ENCODE data around the gene VSTM1.
A peak's percentile ranks its signal among the peaks of the same experiment; 100 is the strongest.

VSTM1 gene

DNA sequence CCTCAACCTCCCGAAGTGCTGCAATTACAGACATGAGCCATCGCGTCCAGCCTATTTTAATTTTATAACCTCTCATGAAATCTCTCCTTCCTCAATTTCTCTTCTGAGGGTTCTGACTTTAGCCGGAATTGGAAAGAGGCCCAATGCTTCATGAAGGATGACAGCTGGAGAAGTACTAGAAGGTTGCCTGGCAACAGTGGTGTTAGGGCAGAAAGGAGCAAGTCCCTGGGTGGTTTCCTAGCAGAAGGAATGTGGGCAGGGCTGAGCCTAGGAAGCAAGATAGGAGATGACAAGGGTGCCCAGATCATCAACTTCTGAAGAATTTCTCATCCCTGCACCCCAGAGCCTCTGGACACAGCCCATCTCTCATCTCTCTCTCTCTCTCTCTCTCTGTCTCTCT is 46.4 kb downstream of the VSTM1 start:
- no peak overlapping the region for H3K4me3 ChIP-seq (ENCODE audit: low read depth, low read length)
- DNase-seq (ENCODE audit: low read depth): no peak

DNA sequence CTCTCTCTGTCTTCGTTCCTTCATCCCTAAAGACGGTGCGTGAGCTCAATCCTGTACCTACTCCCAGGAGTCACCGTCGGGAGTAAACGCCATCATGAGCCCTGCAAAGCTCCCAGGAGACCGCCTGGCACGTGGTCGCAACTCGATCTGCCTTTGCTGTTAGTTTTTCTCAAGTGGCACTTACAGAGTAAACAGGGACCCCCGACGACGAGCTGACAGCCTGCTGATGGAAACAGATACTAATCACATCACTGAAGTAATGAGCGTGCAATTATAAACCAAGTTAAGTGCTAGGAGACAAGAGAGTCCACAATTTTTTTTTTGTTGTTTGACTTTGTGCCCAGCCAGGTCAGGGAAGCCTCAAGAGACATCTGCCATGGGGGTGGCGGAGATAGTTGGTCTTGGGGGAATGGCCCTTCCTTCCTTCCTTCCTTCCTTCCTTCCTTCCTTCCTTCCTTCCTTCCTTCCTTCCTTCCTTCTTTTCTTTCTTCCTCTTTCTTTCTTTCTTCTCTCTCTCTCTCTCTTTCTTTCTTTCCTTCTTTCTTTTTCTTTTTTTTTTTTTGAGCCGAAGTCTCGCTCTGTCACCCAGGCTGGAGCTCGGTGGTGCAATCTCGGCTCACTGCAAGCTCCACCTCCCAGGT is 48.7 kb downstream of the VSTM1 start:
- H3K4me3 ChIP-seq (ENCODE audit: low read depth, low read length): no peak overlapping the region
- DNase-seq (ENCODE audit: low read depth): no peak

DNA sequence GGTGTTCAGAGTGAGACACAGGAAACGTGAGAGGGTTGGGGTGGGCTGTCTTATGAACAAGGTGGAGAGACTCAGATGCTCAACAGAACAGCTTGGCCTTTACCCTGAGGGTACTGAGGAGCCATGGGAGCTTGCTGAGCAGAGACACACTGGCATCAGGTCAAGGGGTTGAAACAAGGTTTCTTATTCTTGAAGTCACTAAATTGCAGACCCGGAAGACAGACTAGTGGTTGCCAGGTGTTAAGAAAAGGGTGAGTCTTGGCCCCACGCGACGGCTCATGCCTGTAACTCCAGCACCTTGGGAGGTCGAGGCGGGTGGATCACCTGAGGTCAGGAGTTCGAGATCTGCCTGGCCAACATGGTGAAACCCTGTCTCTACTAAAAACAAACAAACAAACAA is 49.8 kb downstream of the VSTM1 start:
- H3K4me3 ChIP-seq (ENCODE audit: low read depth, low read length): no peak overlapping the region
- no peak for DNase-seq (ENCODE audit: low read depth)

DNA sequence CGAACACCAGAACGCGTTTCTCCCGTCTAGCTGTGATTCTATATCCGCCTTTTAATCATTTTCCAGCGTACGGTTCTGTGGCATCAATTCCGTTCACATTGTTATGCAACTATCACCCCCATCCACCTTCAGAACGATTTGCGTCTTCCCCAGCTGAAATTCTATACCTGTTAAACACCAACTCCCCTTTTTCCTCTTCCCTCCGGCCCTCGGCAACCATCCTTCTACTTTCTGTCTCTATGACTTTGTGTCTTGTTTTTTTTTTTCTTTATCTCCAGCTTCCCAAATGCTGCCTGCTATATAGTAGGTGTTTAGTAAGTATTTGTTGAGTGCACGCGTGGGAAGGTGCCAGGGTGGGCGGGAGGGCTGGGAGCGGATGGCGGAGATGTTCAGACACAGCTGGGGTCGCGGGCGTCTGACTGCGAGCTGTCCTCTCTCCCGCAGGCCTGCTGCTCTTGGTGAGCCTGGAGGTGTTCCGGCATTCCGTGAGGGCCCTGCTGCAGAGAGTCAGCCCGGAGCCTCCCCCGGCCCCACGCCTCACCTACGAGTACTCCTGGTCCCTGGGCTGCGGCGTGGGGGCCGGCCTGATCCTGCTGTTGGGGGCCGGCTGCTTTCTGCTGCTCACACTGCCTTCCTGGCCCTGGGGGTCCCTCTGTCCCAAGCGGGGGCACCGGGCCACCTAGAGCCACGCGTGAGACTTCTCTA is 52.0 kb downstream of the VSTM1 start:
- DNase-seq (ENCODE audit: low read depth): no peak
- H3K4me3 ChIP-seq (ENCODE audit: low read depth, low read length): no peak overlapping the region

DNA sequence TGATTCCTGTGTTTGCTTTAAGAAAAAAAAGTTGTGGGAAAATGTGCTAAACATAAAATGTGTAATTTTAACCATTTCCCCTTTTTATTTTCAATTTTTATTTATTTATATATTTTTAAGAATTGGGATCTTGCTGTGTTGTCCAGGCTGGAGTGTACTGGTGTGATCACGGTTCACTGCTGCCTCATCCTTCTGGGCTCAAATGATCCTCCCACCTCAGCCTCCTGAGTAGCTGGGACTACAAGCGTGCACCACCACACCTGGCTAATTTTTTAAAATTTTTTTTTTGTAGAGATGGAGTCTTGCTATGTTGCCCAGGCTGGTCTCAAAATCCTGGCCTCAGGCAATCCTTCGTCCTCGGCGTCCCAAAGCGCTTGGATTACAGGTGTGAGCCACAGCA is 53.2 kb downstream of the VSTM1 start:
- no peak overlapping the region for H3K4me3 ChIP-seq (ENCODE audit: low read depth, low read length)
- DNase-seq (ENCODE audit: low read depth): no peak

DNA sequence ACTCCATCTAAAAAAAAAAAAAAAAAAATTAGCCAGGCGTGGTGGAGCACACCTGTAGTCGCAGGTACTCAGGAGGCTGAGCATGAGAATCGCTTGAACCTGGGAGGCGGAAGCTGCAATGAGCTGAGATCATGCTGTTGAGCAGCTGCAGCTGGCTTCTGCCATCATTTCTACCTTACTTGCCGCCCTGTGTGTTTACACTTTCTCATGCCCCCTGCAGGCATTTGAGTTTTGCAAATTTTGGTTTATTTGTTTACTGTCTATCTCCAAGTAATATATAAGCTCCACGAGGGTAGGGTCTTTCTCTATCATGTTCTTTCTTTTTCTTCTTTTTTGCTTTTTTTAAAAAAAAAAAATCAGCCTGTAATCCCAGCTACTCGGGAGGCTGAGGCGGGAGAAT is 54.3 kb downstream of the VSTM1 start:
- H3K4me3 ChIP-seq (ENCODE audit: low read depth, low read length): no peak overlapping the region
- no peak for DNase-seq (ENCODE audit: low read depth)

DNA sequence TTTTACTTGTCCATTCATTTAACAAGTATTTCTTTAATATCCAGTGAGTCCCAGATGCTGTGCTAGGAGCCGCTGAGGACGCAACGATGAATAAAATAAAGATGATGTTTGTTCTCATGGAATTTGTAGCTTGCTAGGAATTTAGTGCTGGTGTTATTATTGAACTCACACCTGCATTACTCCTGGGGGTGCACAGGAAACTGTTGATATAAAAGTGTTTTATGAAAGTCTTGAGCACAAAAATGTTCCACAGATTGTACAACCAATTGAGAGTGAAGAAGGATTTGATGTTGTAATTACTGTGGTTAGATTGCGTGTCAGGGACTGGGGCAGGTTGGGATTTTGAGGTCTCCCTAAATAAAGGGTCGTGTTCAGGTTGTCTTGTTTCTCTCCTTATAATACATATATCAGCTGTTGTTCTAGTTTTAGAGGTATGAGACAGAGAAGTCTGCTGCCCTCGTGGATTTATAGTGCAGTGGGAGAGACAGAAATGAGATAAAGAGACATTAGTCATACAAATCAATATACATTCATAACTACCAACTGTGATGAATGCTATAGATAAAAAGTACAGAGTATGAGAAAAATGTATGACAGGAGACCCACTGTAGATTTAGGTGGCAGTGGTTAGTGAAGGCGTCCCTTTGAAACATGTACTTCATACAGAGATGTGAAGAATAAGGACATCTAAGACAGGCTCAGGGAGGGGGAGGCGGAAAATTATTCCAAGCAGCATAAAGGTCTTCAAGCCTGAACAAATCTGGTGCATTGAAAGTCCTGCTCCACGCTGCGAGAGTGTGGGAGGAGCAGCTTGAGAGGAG is 61.0 kb downstream of the VSTM1 start:
- DNase-seq (ENCODE audit: low read depth): no peak
- H3K4me3 ChIP-seq (ENCODE audit: low read depth, low read length): no peak overlapping the region

DNA sequence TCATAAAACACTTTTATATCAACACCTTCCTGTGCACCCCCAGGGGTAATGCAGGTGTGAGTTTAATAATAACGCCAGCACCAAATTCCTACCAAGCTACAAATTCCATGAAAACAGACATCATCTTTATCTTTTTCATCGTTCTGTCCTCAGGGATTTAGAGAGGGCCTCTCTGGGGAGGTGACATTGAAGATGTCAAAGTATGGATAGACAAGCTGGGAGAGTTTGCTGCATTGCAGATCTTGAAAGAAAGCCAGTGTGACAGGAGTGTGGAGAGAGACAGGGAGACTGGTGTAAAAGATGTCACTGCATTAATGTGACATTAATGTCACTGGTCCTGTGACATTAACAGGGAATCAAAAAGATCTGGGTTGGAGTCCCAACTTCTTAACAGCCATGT is 62.2 kb downstream of the VSTM1 start:
- DNase-seq (ENCODE audit: low read depth): no peak

DNA sequence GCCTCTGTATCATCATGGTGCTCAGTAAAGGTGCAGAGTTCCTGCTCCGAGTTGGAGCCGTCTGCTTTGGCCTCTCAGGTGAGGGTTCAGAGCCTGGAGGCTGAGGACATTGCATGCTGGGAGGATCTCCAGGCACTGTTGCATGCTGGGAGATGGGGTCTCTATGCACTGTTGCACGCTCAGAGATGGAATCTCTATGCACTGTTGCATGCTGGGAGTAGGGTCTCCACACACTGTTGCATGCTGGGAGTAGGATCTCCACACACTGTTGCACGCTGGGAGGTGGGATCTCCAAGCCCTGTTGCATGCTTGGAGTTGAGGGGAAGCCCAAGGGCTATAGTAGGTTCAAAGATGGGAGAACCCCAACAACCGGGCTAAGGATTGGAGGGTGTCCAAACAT is 64.0 kb downstream of the VSTM1 start:
- no peak for DNase-seq (ENCODE audit: low read depth)
- no peak overlapping the region for H3K4me3 ChIP-seq (ENCODE audit: low read depth, low read length)

More for the DNA sequence above, 62.2 kb downstream of the VSTM1 start:
- H3K4me3 ChIP-seq (ENCODE audit: low read depth, low read length): no peak overlapping the region

DNA sequence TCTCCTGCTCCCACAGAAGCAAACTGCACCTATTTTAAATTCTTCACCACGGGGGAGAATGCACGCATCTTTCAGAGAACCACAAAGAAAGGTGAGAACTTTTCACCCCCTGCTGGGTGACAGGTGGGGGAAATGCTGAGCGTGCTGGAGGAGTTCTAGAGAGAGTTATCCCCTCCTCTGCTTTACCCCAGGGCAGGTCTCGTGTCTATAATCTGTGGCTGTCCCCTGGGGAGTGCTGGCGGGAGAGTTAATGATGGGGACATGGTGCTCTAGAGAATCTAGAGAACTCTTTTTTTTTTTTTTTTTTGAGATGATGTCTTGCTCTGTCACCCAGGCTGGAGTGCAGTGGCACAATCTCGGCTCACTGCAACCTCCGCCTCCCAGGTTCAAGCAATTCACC is 65.5 kb downstream of the VSTM1 start:
- no peak for DNase-seq (ENCODE audit: low read depth)
- no peak overlapping the region for H3K4me3 ChIP-seq (ENCODE audit: low read depth, low read length)

DNA sequence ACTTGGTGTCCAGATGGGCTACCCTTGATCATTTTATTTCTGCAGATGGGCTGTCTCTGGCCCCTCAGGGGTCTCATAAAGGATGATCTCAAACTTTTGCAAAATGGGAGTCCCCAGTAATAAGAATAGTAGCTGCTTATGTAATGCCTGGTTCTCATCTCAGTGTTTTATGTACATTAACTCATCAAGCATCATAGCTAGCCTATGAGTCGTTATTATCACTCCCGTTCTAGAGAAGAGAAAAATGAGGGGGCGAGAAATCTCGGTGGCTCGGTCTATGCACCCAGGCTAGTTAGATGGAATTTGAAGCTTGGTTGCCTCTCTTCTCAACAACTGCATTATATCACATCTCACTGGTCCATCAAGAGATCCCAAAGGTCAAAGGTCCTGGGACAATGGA is 68.9 kb downstream of the VSTM1 start:
- no peak for DNase-seq (ENCODE audit: low read depth)
- H3K4me3 ChIP-seq (ENCODE audit: low read depth, low read length): no peak overlapping the region

DNA sequence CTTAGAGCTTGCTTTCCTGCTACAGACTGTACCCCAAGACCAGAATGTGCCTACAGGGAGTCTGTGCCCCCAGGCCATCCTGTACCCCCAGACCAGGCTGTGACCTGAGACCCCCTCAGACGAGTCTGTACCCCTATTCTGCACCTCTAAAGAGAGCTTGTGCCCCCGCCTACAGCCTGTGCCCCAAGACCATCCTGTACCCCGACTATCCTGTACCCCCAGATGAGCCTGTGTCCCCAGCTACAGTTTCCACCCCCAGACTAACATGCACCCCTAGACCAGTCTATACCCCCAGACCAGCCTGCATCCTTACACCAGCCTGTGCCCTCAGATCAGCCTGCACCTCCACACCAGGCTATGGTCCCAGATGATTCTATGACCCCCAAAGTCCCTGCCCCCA is 70.2 kb downstream of the VSTM1 start:
- no peak for DNase-seq (ENCODE audit: low read depth)
- H3K4me3 ChIP-seq (ENCODE audit: low read depth, low read length): no peak overlapping the region

DNA sequence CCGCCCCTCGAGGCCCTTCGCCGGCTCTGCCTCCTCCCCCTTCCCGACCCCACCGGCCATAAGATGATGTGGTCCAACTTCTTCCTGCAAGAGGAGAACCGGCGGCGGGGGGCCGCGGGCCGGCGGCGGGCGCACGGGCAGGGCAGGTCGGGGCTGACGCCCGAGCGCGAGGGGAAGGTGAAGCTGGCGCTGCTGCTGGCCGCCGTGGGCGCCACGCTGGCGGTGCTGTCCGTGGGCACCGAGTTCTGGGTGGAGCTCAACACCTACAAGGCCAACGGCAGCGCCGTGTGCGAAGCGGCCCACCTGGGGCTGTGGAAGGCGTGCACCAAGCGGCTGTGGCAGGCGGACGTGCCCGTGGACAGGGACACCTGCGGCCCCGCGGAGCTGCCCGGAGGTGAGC is 70.9 kb downstream of the VSTM1 start:
- H3K4me3 ChIP-seq (ENCODE audit: low read depth, low read length): no peak overlapping the region
- no peak for DNase-seq (ENCODE audit: low read depth)

DNA sequence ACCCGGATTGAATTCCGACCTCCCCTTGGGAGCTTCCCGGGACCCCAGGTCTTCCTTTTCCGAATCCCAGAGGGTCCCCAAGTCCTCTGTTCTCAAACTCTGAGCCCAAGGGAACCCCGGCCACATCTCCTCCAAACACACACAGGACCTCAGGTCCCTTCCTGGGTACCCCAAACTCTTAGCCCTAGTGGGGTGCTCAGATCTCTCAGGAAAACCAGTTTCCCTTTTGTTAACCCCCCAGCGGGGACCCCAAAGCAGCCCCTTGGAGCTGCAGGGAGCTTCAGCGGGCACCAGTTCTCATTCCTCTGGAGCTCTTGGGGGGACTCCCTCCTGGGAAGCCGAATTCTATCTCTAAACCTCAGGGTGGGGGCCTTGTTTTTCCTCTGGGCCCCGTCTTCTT is 71.5 kb downstream of the VSTM1 start:
- no peak for DNase-seq (ENCODE audit: low read depth)
- no peak overlapping the region for H3K4me3 ChIP-seq (ENCODE audit: low read depth, low read length)

DNA sequence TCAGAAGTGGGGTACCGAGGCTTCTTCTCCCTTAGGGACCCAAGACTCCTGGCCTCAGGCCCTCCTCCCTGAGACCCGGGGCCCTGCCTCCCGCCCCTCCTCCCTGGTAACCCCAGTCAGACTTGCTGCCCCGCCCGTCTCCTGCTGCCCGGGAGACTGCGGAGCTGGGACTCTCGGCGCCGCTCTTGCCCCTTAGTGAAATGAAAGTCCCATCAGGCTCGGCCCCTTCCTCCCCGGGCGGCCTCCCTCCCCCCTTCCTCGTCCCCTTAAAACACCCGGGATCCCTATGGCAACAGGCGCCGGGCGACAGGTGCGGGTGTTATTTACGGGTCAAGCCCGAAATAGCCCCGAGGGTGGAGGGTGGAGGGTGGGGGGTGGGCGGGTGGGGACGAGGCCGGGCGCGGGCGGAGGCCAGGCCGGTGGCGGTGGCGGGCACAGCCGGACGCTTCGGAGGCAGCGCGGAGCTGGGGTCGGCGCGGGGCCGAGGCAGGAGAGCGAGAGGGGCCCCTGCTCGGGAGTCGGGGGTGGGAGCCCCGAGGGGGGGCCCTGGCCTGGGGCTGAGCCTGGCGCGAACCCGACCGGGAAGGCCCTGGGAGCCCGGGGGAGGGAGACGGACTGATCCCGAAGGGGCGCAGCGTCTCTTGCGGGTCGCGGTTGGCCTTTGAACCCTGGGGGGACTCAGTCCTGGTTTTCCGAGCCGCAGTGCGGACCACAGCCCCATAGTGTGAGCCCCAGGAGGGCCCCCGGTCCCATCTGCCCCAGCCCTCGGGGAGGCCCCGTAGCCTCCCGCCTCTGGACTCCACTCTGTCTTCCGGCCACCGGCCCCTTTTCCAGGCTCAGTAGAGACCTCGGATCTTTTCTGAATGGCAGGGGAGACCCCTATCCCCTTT is 72.2 kb downstream of the VSTM1 start, which contains the start of gene CACNG6:
Gene CACNG6, plus strand, starts transcription at position 414 of the 890 bp plus-strand sequence. CDS start 1,241 bp downstream, outside the sequence.
- no peak for DNase-seq (ENCODE audit: low read depth)
- H3K4me3 ChIP-seq (ENCODE audit: low read depth, low read length): peak within 1 kb of the TSS; percentile 33
